Activated CD4-positive, alpha-beta T cell treated with anti-CD3 and anti-CD28 coated beads, Interleukin-2, Interleukin-4, amounts not matched to agents 100 ng/mL and 50 ng/mL, durations not matched to agents 16 hours and 8 hours (primary cell): ENCODE data around the gene USP17L29.
"Not testable (repeated sequence)": the region's sequence is repeated elsewhere in the genome, so short reads cannot be mapped to it uniquely, and the experiment has no call there.

Experiments
- DNase-seq: peaks from one replicate; pipeline ENCODE4 v3.0.0-alpha.2; 2020; ENCODE audit warnings: low spot score

The USP17L29 gene, protein sequence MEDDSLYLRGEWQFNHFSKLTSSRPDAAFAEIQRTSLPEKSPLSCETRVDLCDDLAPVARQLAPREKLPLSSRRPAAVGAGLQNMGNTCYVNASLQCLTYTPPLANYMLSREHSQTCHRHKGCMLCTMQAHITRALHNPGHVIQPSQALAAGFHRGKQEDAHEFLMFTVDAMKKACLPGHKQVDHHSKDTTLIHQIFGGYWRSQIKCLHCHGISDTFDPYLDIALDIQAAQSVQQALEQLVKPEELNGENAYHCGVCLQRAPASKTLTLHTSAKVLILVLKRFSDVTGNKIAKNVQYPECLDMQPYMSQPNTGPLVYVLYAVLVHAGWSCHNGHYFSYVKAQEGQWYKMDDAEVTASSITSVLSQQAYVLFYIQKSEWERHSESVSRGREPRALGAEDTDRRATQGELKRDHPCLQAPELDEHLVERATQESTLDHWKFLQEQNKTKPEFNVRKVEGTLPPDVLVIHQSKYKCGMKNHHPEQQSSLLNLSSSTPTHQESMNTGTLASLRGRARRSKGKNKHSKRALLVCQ

DNA sequence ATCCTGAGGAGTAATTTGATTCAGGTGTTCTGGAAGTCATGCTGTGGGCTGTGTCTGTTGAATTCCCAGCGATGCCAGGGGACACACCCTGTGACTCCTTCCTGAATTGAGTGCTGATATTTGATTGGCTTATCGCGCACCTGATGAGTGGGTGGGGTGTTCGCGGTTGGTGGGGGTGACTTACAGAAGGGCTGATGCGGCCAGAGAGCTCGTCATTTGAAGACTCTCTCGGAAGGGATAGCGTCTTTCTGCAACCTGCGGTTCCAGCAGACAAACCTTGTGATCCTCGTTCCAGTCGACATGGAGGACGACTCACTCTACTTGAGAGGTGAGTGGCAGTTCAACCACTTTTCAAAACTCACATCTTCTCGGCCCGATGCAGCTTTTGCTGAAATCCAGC lies at the start of gene USP17L29:
TSS of gene USP17L29 (plus strand) at position 301 of the 400 bp plus-strand sequence. CDS start at position 301, 0 bp downstream.
- not testable (repeated sequence) for DNase-seq

DNA sequence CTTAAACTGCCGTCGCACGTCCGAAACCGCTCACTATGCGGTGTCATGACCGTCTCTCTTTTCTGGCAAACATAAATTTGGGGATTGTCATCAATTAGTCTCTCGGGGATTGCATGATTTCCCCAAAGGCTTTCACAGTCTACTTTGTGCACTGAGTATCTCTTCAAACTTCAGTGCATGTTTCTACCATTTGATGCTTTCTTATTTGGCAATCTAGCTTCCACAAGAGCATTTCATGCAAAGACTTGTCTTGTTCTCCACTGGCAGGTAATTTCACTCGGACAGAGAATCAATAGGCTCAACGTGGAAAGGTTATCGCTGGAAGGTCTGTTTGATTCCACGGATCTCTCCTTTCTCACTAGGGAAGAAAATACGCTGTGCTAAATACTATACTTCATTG lies 29.2 kb upstream of the USP17L29 start:
- not testable (repeated sequence) for DNase-seq

DNA sequence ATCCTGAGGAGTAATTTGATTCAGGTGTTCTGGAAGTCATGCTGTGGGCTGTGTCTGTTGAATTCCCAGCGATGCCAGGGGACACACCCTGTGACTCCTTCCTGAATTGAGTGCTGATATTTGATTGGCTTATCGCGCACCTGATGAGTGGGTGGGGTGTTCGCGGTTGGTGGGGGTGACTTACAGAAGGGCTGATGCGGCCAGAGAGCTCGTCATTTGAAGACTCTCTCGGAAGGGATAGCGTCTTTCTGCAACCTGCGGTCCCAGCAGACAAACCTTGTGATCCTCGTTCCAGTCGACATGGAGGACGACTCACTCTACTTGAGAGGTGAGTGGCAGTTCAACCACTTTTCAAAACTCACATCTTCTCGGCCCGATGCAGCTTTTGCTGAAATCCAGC lies 28.6 kb upstream of the USP17L29 start, which contains the start of gene USP17L24:
TSS of gene USP17L24 (plus strand) at position 301 of the 400 bp plus-strand sequence. CDS start at position 301, 0 bp downstream.
- not testable (repeated sequence) for DNase-seq

DNA sequence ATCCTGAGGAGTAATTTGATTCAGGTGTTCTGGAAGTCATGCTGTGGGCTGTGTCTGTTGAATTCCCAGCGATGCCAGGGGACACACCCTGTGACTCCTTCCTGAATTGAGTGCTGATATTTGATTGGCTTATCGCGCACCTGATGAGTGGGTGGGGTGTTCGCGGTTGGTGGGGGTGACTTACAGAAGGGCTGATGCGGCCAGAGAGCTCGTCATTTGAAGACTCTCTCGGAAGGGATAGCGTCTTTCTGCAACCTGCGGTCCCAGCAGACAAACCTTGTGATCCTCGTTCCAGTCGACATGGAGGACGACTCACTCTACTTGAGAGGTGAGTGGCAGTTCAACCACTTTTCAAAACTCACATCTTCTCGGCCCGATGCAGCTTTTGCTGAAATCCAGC lies 23.8 kb upstream of the USP17L29 start, which contains the start of gene USP17L25:
TSS of gene USP17L25 (plus strand) at position 301 of the 400 bp plus-strand sequence. CDS start at position 301, 0 bp downstream.
- not testable (repeated sequence) for DNase-seq

DNA sequence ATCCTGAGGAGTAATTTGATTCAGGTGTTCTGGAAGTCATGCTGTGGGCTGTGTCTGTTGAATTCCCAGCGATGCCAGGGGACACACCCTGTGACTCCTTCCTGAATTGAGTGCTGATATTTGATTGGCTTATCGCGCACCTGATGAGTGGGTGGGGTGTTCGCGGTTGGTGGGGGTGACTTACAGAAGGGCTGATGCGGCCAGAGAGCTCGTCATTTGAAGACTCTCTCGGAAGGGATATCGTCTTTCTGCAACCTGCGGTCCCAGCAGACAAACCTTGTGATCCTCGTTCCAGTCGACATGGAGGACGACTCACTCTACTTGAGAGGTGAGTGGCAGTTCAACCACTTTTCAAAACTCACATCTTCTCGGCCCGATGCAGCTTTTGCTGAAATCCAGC lies 19.1 kb upstream of the USP17L29 start, which contains the start of gene USP17L26:
TSS of gene USP17L26 (plus strand) at position 301 of the 400 bp plus-strand sequence. CDS start at position 301, 0 bp downstream.
- not testable (repeated sequence) for DNase-seq

DNA sequence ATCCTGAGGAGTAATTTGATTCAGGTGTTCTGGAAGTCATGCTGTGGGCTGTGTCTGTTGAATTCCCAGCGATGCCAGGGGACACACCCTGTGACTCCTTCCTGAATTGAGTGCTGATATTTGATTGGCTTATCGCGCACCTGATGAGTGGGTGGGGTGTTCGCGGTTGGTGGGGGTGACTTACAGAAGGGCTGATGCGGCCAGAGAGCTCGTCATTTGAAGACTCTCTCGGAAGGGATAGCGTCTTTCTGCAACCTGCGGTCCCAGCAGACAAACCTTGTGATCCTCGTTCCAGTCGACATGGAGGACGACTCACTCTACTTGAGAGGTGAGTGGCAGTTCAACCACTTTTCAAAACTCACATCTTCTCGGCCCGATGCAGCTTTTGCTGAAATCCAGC lies 14.3 kb upstream of the USP17L29 start, which contains the start of gene USP17L5:
TSS of gene USP17L5 (plus strand) at position 301 of the 400 bp plus-strand sequence. CDS start at position 301, 0 bp downstream.
- DNase-seq = not testable (repeated sequence)

DNA sequence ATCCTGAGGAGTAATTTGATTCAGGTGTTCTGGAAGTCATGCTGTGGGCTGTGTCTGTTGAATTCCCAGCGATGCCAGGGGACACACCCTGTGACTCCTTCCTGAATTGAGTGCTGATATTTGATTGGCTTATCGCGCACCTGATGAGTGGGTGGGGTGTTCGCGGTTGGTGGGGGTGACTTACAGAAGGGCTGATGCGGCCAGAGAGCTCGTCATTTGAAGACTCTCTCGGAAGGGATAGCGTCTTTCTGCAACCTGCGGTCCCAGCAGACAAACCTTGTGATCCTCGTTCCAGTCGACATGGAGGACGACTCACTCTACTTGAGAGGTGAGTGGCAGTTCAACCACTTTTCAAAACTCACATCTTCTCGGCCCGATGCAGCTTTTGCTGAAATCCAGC lies 9.6 kb upstream of the USP17L29 start, which contains the start of gene USP17L27:
TSS of gene USP17L27 (plus strand) at position 301 of the 400 bp plus-strand sequence. CDS start at position 301, 0 bp downstream.
- DNase-seq = not testable (repeated sequence)

DNA sequence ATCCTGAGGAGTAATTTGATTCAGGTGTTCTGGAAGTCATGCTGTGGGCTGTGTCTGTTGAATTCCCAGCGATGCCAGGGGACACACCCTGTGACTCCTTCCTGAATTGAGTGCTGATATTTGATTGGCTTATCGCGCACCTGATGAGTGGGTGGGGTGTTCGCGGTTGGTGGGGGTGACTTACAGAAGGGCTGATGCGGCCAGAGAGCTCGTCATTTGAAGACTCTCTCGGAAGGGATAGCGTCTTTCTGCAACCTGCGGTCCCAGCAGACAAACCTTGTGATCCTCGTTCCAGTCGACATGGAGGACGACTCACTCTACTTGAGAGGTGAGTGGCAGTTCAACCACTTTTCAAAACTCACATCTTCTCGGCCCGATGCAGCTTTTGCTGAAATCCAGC lies 4.8 kb upstream of the USP17L29 start, which contains the start of gene USP17L28:
TSS of gene USP17L28 (plus strand) at position 301 of the 400 bp plus-strand sequence. CDS start at position 301, 0 bp downstream.
- not testable (repeated sequence) for DNase-seq

DNA sequence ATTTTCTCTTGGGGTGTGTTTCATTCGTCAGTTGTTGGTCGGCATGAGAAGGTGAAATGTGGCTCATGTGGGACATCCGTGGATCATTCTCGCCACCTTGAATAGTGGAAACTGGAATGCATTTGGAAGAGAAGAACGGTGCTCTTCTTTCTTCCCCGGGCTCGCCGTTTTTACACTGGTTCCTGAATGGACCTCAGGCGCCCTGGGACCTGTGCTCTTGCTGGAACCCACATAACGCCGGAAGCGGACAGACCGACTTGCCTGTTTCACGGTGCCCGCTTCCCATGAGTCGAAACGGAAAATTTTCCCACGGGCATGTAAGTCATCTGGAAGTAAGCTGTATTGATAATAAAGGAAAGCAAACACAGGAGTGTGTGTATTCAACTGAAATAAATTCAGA lies 2.6 kb upstream of the USP17L29 start:
- DNase-seq = not testable (repeated sequence)

DNA sequence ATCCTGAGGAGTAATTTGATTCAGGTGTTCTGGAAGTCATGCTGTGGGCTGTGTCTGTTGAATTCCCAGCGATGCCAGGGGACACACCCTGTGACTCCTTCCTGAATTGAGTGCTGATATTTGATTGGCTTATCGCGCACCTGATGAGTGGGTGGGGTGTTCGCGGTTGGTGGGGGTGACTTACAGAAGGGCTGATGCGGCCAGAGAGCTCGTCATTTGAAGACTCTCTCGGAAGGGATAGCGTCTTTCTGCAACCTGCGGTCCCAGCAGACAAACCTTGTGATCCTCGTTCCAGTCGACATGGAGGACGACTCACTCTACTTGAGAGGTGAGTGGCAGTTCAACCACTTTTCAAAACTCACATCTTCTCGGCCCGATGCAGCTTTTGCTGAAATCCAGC lies 9.4 kb downstream of the USP17L29 start, which contains the start of gene USP17L30:
TSS of gene USP17L30 (plus strand) at position 301 of the 400 bp plus-strand sequence. CDS start at position 301, 0 bp downstream.
- not testable (repeated sequence) for DNase-seq

DNA sequence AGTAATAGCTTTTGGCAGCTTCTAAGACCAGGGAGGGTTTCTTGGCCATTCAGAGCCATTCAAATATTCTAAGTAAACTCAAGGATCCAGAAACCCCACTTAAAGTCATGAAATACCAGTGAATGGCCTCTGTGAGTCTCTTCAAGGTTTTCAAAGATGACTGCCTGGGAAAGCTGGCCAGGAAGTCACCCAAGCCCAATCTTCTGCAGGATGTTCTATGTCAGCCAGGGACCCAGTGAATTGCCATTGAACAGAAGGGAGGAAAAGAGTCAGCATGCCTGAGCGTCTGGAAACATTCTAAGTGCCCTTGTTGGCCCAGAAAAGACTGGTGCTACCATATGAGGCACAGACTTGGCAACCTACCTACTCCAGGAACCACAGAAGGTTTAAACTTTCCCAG lies 26.4 kb downstream of the USP17L29 start:
- DNase-seq = not testable (repeated sequence)

DNA sequence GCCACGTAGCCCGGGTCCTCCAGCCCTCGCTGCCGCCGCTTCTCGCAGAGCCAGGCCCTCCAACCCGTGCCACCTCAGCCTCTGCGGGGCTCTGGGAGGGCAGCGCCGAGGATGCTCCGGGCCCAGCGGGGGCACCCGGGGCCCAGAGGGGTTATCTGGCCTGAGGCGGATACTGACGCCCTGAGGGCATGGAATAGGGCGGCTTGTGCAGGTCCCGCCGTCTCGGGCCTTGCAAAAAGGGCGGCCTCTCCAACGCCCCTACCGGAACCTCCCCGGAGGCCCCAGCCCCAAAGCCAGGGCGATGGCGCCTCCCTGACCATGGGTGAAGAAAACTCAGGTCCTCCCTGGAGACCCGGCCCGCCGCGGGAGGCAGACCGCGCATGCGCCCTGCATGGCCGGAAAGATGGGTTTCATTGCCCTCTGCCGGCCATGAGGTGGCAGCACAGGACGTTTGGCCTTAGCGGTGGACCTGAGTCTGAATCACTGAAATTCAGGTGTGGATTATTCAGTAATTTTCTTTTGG lies 27.6 kb downstream of the USP17L29 start:
- DNase-seq = peak; percentile 59

DNA sequence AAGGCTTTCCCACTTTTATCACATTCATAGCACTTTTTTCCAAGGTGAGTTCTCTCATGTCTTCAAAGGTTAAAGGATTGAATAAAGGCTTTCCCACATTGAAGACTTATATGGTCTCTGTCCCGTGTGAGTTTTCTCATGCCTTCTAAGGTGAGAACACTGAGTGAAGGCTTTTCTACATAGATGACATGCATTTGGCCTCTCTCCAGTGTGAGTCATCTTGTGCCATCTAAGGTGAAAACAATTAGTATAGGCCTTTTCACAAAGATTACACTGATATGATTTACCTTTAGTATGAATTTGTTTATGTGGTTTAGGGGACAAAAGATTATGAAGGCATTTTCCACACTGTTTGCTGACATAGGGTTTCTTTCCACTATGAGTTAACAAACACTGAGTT lies 30.7 kb downstream of the USP17L29 start:
- no peak for DNase-seq

DNA sequence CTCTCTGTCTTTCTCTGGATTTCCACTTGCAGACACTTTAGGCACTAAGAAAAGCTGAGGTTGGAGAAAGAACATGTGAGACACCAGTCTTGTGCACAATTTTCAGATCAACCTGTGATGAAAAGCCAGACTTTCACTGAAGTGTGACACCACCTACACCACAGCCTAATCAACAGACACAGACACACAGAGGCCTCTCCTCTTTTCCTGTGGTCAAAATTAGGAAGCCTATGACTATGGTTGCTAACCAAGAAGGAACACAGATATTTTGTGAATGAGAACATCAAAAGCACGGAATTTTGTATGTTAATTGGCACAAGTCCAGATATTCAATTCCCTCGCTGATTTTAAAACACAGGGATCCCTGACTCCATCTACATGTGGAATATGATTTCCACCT lies 35.6 kb downstream of the USP17L29 start:
- not testable (repeated sequence) for DNase-seq
